HG03575 (cell line): ENCODE measurements around the gene CFAP99.

ENCODE experiments used
- ATAC-seq: cut with Tn5 transposase; IDR thresholded peaks from one replicate; pipeline ENCODE4 v1.9.1; 2021; ENCODE audit not compliant: unreplicated experiment, insufficient number of reproducible peaks, low FRiP score; ENCODE audit errors: extremely low read depth

CFAP99 gene

GRCh38 chr4:2388429-2389182 is 30.1 kb upstream of the CFAP99 start:
- ATAC-seq, result no peak

GRCh38 chr4:2389691-2390090 is 29.1 kb upstream of the CFAP99 start:
- ATAC-seq, result no peak

- ATAC-seq, result no peak
Measured at GRCh38 chr4:2390146-2390545, 28.6 kb upstream of the CFAP99 start.

GRCh38 chr4:2390784-2391421 is 27.9 kb upstream of the CFAP99 start:
- no peak for ATAC-seq

- ATAC-seq, result no peak
Measured at GRCh38 chr4:2393353-2394270, 25.1 kb upstream of the CFAP99 start.

GRCh38 chr4:2394528-2394927 is 24.2 kb upstream of the CFAP99 start:
- ATAC-seq, result no peak

- no peak for ATAC-seq
Measured at GRCh38 chr4:2395038-2395437, 23.7 kb upstream of the CFAP99 start.

GRCh38 chr4:2395584-2395983 is 23.2 kb upstream of the CFAP99 start:
- no peak for ATAC-seq

GRCh38 chr4:2396781-2397368 is 21.9 kb upstream of the CFAP99 start:
- ATAC-seq, result no peak

GRCh38 chr4:2397596-2398379 is 21.0 kb upstream of the CFAP99 start:
- ATAC-seq, result no peak

GRCh38 chr4:2399216-2399615 is 19.5 kb upstream of the CFAP99 start:
- no peak for ATAC-seq

- no peak for ATAC-seq
Measured at GRCh38 chr4:2399631-2400190, 19.0 kb upstream of the CFAP99 start.

GRCh38 chr4:2400841-2401609 is 17.7 kb upstream of the CFAP99 start:
- no peak for ATAC-seq

- no peak for ATAC-seq
Measured at GRCh38 chr4:2401610-2401983, 17.2 kb upstream of the CFAP99 start.

- no peak for ATAC-seq
Measured at GRCh38 chr4:2402048-2402842, 16.5 kb upstream of the CFAP99 start.

- no peak for ATAC-seq
Measured at GRCh38 chr4:2402941-2403340, 15.8 kb upstream of the CFAP99 start.

GRCh38 chr4:2406406-2406805 is 12.3 kb upstream of the CFAP99 start:
- no peak for ATAC-seq
